ENCODE measurements around the gene NUP210L.
A peak's percentile ranks its signal among the peaks of the same experiment; 100 is the strongest.
"Not testable (repeated sequence)": the region's sequence is repeated elsewhere in the genome, so short reads cannot be mapped to it uniquely, and the experiment has no call there.

The NUP210L gene

GRCh38 chr1:154129391-154129970 is 25.4 kb downstream of the NUP210L start:
- DNase-seq (ENCODE audit: low spot score): peak; percentile 19
- TF ChIP-seq CTCF (IDR thresholded peaks at IDR 0.05; ENCODE audit: extremely low read depth, missing control alignments): no peak

- DNase-seq (ENCODE audit: low spot score): not testable (repeated sequence)
Measured at GRCh38 chr1:154123205-154123604, 31.7 kb downstream of the NUP210L start.

GRCh38 chr1:154117642-154118041 is 37.2 kb downstream of the NUP210L start:
- no peak for DNase-seq (ENCODE audit: low spot score)

GRCh38 chr1:154115180-154115579 is 39.7 kb downstream of the NUP210L start:
- DNase-seq (ENCODE audit: low spot score): no peak
- TF ChIP-seq CTCF (IDR thresholded peaks at IDR 0.05; ENCODE audit: extremely low read depth, missing control alignments): no peak

More at GRCh38 chr1:154117642-154118041, 37.2 kb downstream of the NUP210L start:
- TF ChIP-seq CTCF (IDR thresholded peaks at IDR 0.05; ENCODE audit: extremely low read depth, missing control alignments): no peak

- TF ChIP-seq CTCF (IDR thresholded peaks at IDR 0.05; ENCODE audit: extremely low read depth, missing control alignments): peak; percentile 17
Measured at GRCh38 chr1:154104433-154105082, 50.3 kb downstream of the NUP210L start.

GRCh38 chr1:154100141-154100540 is 54.7 kb downstream of the NUP210L start:
- DNase-seq (ENCODE audit: low spot score): not testable (repeated sequence)

More at GRCh38 chr1:154104433-154105082, 50.3 kb downstream of the NUP210L start:
- no peak for DNase-seq (ENCODE audit: low spot score)

GRCh38 chr1:154097873-154098272 is 57.0 kb downstream of the NUP210L start:
- TF ChIP-seq CTCF (IDR thresholded peaks at IDR 0.05; ENCODE audit: extremely low read depth, missing control alignments): no peak
- no peak for DNase-seq (ENCODE audit: low spot score)

- no peak for TF ChIP-seq CTCF (IDR thresholded peaks at IDR 0.05; ENCODE audit: extremely low read depth, missing control alignments)
- DNase-seq (ENCODE audit: low spot score): no peak
Measured at GRCh38 chr1:154095456-154096060, 59.3 kb downstream of the NUP210L start.

All from GM20000 (cell line).